Embryonic facial prominence (tissue), 1 donor: ENCODE measurements around the gene THAP9.
"Not testable (repeated sequence)": the region's sequence is repeated elsewhere in the genome, so short reads cannot be mapped to it uniquely, and the experiment has no call there.

Source experiments
- DNase-seq: peaks from one replicate; pipeline ENCODE4 v3.0.0-alpha.2; 2016; ENCODE audit errors: extremely low spot score

THAP9 gene, protein sequence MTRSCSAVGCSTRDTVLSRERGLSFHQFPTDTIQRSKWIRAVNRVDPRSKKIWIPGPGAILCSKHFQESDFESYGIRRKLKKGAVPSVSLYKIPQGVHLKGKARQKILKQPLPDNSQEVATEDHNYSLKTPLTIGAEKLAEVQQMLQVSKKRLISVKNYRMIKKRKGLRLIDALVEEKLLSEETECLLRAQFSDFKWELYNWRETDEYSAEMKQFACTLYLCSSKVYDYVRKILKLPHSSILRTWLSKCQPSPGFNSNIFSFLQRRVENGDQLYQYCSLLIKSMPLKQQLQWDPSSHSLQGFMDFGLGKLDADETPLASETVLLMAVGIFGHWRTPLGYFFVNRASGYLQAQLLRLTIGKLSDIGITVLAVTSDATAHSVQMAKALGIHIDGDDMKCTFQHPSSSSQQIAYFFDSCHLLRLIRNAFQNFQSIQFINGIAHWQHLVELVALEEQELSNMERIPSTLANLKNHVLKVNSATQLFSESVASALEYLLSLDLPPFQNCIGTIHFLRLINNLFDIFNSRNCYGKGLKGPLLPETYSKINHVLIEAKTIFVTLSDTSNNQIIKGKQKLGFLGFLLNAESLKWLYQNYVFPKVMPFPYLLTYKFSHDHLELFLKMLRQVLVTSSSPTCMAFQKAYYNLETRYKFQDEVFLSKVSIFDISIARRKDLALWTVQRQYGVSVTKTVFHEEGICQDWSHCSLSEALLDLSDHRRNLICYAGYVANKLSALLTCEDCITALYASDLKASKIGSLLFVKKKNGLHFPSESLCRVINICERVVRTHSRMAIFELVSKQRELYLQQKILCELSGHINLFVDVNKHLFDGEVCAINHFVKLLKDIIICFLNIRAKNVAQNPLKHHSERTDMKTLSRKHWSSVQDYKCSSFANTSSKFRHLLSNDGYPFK

DNA sequence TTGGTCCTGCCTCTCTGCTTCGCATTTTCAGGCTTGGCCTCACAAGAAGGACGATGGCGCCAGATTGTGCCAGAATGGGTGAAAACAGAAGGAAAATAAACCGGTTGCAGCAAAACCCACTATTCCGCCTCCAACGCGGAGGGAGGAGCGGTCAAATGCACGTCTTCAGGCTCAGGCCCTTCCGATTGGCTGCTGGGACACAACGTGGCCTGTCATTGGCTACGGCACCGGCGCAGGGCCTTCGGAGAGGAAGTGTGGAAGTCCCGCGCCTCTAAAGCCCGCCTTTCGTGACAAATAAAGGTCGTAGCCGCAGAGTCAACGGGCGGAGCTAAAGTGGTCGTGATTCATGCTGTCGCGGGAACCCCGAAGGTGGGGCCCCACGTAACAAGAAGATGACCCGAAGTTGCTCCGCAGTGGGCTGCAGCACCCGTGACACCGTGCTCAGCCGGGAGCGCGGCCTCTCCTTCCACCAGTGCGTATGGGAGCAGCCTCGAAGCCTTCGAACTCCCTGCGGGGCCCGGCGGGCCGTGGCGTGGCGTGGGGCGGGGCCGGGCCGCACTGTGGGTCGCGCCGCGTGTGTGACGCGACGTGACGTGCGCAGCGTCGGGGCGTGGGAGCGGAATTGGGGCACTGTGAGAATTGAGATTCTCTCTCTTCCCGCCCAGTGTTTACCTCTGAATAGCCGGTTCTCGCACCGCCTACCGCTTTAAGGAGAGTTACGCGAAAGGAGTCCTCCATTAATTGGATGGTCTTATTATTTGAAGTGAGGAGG lies at the start of gene THAP9:
Gene THAP9, plus strand, starts transcription at position 325 of the 772 bp plus-strand sequence. Its CDS starts 68 bp downstream, at position 393.
- peak; percentile 99 for DNase-seq

DNA sequence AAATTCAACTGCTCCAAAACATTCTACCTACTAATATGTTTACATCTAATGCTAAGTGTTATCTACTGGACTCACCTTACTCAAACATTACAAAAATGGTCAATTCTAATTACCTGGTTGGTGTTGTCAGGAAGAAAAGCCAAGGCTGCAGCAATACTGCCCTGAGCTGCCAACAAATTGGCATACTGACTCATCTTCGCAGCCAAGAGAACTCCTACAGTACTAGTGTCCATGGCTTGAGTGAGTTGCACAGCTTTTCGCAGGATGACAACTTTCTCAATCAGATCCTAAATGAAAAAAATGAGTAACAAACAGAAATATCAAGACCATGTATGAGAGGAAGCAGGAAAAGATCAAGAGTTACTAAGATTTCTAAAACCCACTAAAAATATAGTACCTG lies 49.2 kb upstream of the THAP9 start:
- DNase-seq, result no peak

DNA sequence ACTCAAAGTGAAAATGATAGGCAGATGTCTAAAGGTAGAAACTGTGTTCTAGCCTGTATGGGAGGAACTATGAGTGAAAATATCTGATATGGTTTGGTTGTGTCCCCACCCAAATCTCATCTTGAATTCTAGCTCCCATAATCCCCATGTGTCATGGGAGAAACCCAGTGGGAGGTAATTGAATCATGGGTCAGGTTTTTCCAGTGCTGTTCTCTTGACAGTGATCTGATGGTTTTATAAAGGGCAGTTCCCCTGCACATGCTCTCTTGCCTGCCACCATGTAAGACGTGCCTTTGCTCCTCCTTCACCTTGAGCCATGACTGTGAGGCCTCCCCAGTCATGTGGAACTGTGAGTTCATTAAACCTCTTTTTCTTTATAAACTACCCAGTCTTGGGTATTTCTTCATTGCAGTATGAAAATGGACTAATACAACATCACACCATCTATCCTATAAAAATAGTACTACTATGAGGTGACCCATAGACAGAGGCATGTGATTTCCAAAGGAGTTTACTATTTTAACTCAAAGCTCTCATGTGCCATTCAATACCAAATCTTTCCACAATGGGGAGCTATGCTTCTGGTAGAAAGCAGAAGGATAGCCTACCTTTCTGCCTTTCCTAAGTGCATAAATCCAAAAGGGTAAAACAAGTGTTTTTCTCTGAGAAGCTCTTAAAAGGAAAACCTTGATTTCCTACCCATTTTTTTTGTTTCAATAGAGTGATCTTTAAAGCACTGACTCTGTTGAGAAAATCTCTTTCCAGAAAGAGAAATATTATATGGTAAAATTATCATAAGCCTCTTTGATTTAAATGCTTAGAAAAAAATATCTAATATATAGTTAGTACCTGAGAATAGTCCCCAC lies 48.4 kb upstream of the THAP9 start:
- DNase-seq, result no peak

DNA sequence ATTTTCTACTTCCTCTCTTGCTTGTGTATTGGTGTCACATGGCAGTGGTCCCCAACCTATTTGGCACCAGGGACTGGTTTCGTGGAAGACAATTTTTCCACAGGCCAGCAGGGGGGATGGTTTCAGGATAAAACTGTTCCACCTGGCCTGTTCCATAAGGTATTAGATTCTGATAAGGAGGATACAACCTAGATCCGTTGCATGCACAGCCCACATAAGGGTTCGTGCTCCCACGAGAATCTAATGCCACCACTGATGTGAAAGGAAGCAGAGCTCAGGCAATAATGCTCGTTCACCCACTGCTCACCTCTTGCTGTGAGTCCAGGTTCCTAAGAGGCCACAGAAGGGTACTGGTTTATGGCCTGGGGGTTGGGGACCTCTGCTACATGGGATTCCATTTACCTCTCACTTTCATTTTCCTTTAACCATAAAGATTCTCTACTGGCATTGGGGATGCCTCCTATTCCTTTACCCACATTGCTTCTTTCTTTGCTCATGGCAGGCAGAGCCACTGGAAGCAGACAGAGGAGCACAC lies 47.7 kb upstream of the THAP9 start:
- no peak for DNase-seq

DNA sequence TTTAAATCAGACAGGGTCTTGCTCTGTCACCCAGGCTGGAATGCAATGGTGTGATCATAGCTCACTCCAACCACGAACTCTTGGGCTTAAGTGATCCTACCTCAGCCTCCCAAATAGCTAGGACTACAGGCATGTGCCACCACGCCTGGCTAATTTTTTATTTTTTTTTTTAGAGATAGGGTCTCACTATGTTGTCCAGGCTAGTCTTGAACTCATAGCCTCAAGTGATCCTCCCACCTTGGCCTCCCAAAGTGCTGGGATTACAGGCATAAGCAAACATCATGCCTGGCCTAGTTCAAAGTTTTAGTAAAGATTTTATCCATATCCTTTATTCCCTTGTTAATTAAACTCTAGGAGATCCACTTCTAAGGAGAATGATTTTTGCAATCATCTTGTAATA lies 40.0 kb upstream of the THAP9 start:
- not testable (repeated sequence) for DNase-seq

DNA sequence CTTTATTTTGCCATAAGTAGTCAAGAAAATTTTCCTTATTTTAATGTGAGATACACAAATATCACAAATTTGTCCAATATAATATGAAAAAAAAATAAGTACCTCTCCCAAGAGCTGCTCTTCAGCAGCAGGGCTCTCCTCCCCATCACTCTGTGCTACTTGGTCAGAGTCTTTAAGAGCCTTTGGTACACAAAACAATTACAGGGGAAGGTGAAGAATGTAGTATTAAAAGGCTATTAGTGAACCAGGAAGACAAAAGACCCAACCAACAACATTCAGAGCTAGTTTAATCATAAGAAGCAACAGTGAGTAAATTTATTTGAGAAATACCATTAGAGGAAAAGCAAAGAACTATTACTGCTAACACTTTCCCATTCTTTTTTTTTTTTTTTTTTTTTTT lies 39.0 kb upstream of the THAP9 start:
- DNase-seq, result no peak

DNA sequence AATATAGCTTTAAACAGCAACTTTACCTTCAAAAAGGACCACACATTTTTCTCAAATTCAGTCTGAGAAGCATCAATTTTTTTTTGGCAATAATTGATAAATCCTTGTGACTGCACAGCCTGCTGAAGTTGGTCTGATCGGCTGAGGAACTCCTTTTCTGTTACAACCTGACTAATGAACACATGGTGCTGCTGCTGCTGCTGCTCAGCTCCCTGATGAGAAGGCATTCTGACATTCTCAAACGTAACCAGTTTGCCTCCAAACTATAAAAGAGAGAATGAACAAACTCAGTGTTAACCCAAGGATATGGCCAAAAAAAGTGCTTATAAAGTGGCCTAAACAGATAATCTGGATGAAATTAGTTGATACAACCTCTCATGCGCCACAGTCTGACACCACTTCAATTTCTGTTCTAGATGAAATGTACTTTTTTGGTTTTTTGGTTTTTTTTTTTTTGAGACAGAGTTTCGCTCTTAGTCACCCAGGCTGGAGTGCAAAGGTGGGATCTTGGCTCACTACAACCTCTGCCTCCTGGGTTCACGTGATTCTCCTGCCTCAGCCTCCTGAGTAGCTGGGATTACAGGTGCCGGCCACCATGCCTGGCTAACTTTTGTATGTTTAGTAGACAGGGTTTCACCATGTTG lies 36.1 kb upstream of the THAP9 start:
- no peak for DNase-seq

DNA sequence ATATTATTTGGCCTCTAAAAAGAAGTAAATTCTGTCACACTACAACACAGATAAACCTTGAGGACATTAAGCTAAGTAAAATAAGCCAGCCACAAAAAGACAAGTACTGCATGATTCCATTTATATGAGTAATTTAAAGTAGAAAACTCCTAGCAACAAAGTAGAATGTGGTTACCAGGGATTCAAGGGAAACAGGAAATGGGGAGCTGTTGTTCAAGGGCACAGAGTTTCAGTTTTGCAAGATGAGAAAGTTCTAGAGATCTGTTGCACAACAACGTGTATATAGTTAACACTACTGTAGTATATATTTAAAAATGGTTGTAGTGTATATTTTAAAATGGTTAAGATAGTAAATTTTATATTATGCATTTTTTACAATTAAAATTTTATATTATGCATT lies 34.9 kb upstream of the THAP9 start:
- DNase-seq, result no peak

DNA sequence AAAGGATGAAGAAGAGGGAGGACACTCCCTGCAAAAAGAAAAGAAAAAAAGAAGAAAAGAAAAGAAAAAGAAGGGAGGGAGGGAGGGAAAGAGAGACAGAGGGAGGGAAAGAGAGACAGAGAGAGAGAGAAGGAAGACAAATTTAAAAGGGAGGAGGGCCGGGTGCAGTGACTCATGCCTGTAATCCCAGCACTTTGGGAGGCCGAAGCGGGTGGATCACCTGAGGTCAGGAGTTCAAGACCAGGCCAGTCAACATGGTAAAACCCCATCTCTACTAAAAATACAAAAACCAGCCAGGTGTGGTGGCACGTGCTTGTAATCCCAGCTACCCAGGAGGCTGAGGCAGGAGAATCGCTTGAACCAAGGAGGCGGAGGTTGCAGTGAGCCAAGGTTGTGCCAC lies 34.5 kb upstream of the THAP9 start:
- not testable (repeated sequence) for DNase-seq

DNA sequence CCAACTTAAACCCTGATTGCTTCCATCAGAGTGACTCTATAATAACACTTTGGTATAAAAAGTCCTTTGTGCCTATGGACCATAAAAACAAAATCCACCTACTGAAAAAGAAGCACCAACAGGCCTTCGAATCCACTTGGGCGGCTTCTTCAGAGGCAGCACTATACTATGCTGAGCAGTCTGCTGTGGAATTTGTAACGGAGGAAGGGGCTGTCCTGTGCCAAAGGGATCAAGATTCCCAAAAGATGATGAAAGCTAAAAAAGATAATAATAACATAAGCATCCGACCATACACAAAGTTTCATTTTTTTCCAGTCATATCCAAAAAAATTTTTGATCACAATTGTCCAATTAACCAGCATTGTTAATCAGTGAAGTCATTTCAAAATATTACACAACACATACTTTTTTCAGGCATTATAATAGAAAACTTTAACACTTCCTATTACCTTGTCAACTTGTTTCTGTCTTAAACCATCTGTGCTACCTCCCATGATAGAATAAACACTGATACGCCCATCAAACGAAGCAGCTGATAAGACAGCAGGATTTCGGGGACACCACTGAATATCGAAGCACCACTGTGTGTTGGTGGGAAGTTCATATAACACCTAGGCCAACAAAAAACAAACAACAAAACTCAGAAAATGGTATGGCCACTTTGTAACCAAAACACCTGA lies 33.7 kb upstream of the THAP9 start:
- no peak for DNase-seq

DNA sequence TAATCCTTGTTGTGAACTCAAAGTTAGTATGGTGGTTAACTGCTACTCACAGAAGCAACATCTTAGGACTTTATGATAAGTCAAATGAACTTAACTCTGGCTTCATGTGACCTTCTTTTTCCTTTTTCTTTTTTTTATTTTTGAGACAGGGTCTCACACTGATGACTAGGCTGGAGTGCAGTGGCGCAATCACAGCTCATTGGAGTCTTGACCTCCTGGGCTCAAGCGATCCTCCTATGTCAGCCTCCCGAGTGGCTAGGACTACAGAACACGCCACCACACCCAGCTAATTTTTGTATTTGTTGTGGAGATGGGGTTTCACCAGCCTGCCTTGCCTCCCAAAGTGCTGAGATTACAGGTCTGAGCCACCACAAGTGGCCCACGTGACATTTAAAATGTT lies 32.0 kb upstream of the THAP9 start:
- no peak for DNase-seq

DNA sequence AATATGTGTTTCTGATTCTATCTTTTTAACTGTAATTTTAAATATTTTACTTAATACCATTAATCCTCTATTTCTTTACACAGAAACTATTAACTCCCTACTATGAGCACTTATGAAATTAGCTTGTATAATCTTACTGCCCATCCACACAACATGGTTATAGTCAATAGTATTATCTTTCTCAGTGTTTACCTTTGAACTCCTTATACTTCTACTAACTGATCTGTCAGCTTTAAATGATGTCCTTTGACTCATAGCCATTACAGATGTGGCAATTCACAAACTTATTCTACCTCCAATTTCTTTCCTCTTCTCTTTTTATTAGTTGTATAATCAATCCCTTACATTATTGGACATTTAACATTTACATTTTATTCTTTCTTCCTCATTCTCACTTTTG lies 15.1 kb upstream of the THAP9 start:
- no peak for DNase-seq

DNA sequence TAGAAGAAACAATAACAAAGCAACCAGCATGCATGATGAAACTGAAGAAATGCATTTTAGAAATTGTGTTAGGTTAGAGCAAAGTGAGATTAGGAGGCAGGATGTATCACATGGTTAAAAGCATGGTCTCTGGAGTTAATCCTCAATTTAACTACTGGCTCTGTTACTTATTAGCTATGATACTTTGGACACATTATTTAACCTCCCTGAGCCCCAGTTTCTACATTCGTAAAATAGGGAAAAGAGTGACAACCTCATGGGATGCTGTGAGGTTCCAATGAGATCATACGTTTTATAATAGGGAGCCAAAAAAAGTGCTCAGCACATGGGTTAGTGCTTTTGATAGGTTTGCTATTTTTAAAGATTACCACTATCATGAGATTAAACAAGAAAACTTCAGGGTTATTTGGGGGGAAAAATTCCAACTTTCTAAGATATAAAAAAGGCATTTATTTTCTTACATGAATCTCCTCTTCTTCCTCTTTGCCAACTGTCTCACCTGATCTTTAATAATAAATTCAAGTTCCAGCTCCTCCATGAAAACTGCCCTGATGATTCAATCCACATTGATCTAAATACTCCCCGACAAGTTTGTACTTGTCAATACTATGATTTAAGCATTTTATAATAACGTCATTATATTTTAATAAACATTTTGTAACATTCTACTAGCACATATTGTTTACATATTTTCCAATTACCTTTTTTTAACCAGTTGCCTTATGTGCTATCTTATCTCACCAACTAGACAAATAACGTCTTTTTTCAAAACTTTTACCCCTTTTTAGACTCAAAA lies 14.2 kb upstream of the THAP9 start:
- no peak for DNase-seq

DNA sequence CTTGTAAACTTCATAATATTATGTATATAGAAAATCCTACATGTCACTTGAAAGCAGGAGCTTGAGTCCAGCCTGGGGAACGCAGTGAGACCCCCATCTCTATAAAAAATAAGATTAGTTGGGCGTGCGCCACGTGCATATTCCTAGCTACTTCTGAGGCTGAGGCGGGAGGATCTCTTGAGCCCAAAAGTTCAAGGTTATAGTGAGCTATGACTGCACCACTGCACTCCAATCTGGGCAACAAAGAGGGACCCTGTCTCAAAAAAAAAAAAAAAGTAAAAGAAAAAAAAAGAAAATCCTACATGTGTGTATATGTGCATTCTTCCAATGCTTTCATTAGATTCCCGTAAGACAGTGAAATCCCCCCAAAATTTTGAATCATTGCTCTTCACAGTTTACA lies 11.2 kb upstream of the THAP9 start:
- no peak for DNase-seq

DNA sequence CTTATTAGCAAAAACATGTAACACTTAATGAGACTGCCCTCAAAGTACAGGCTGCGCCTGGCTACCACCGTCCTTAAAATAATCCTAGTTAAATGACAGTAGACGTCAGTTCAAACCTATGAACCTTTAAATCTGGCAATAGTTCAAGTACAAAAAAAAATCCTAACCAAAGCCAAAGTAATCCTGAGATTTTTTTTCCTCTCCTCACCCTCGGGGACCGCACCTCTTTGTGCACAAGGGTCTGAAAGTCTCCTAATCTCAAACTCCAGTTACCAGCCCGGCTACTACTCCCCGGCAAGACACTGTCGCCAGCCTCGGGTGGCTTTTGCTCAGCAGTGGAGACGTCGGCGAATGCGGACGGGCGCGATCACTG lies 10.0 kb upstream of the THAP9 start:
- no peak for DNase-seq

DNA sequence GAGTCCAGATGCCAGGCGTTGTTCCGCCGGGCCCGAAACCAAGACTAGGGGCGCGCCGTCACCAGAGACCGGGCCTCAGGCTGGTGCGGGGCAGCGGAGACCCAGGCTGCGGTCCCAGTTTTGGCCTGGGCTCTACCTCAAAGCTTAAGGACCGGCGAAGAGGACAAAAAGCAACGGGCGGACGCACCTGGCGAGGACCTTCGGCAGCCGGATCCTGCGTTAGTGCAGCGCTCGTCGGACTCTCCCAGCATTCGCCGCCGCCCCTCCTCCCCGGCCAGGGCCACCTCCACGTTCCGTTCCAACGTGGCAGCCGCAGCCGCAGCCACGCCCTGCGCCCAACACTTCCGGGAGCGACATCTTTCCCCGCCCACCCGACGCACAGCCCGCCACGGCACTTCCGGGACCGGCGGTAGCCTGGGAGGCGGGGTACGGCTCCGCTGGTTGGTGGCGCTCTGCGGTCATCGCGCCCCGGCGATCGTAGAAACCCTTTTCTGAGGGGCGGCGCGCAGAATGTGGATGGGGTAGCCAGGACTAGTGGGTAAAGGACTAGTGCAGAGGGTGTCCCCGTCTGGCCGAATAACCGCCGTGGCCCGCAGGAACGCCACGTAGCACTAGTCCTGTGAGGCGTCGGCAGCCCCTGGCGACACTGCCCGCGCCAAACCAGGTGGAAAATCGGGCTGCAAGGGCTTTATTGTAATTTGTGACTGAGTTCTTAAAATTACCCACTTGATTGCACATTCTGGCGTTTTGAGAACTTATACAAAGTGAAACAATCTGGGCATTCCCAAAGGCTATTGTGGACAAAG lies 9.4 kb upstream of the THAP9 start, which contains the start of gene SEC31A:
Gene SEC31A, minus strand, starts transcription at position 253 of the 806 bp plus-strand sequence. CDS start 9,217 bp downstream, outside the sequence.
- DNase-seq, result peak; percentile 87

DNA sequence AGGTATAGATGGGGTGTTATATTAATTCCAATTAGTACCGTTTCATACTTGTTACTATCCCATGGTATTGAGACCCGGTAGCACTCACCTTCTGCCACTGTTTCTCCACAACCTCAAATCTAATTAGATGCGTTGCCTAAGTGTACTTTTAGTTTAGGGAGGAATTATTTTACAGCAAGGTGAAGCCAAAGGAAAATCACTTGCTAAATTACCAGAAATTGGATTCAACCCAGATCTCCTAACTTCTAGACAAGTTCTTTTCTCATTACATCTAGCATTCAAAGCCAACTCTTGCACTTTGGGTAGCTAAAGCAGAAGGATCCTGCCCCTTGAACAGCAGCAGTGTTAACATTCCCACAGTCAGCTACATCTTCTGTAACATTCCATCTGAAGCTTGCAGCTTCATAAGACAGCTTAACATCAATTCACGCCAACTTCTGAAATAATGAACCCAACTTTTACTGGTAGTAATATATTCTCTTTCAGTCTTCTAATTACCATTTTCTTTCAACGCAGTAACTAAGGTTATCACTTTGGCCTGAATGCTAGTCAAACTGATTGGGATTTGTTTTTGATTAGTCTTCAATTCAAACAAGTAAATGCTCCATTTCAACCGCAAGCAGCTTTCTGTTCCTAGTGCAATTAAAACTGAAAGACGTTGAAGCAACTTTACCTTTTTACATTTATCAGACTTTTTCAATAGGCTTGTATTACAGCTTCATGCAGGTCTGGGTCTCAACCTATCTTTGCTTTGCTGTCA lies 8.6 kb upstream of the THAP9 start:
- DNase-seq, result no peak
